ENCODE measurements around the gene NABP1.

- no peak for TF ChIP-seq CTCF (IDR thresholded peaks at IDR 0.05)
- TF ChIP-seq POLR2A (IDR thresholded peaks at IDR 0.05): no peak
These were observed 8.8 kb downstream of the NABP1 start for GRCh38 chr2:191686729-191687128.

Data from esophagus squamous epithelium (tissue), 4 donors.